ENCODE measurements around the gene CACNA1S.

DNA sequence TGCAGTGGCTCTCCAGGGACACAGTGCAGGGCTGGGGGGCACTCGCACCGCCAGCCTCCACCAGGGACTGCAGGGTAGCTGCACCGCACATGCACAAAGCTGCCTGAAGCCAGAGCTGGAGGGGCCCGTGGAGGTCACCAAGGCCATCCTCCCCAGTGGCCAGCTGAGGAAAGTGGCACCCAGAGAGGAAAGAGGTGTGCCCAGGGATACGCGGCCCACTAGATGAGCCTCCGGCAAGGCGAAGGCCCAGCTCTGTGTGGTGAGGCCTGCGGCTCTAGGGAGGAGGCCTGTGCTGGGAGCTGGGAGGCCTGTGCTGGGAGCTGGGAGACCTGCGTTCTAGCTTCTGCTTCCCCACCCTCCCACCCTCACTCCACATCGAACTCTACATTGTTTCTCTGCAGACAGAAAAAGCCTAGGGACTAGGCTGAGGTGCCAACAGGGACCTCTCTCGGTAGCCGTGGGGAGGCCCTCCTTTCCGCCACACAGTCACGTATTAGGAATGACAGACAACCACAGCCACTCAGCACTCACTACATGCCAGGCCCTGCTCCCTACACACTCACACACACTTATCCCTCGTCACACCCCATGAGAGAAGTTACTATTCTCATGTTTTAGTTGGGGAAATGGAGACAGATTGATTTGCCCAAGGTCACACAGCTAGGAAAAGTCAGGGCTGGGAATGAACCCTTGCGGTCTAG is 15.7 kb upstream of the CACNA1S start:
- TF ChIP-seq, protein P1, sequence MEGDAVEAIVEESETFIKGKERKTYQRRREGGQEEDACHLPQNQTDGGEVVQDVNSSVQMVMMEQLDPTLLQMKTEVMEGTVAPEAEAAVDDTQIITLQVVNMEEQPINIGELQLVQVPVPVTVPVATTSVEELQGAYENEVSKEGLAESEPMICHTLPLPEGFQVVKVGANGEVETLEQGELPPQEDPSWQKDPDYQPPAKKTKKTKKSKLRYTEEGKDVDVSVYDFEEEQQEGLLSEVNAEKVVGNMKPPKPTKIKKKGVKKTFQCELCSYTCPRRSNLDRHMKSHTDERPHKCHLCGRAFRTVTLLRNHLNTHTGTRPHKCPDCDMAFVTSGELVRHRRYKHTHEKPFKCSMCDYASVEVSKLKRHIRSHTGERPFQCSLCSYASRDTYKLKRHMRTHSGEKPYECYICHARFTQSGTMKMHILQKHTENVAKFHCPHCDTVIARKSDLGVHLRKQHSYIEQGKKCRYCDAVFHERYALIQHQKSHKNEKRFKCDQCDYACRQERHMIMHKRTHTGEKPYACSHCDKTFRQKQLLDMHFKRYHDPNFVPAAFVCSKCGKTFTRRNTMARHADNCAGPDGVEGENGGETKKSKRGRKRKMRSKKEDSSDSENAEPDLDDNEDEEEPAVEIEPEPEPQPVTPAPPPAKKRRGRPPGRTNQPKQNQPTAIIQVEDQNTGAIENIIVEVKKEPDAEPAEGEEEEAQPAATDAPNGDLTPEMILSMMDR (IDR thresholded peaks at IDR 0.05) = no peak
- no peak for TF ChIP-seq POLR2AphosphoS5 (IDR thresholded peaks at IDR 0.05)
- no peak for TF ChIP-seq POLR2A (IDR thresholded peaks at IDR 0.05)
